ENCODE measurements around the gene SEC31B.

Gene SEC31B

GRCh38 chr10:100519311-100520051, at the start of gene SEC31B:
Gene SEC31B, minus strand, starts transcription at chr10:100519861. Its CDS starts 2,909 bp downstream, at chr10:100516952.
- no peak for DNase-seq (ENCODE audit: low read depth)

- no peak for DNase-seq (ENCODE audit: low read depth)
These were observed 49.3 kb upstream of the SEC31B start for GRCh38 chr10:100568912-100569311.

GRCh38 chr10:100567826-100568225, 48.2 kb upstream of the SEC31B start:
- DNase-seq (ENCODE audit: low read depth), result no peak

- no peak for DNase-seq (ENCODE audit: low read depth)
These were observed 47.6 kb upstream of the SEC31B start for GRCh38 chr10:100567249-100567648.

- no peak for DNase-seq (ENCODE audit: low read depth)
These were observed 46.9 kb upstream of the SEC31B start for GRCh38 chr10:100566561-100566960.

- DNase-seq (ENCODE audit: low read depth), result no peak
These were observed 45.7 kb upstream of the SEC31B start for GRCh38 chr10:100565206-100565985.

- peak; percentile 39 for DNase-seq (ENCODE audit: low read depth)
These were observed 42.5 kb upstream of the SEC31B start for GRCh38 chr10:100562008-100562672.

GRCh38 chr10:100561005-100561404, 41.3 kb upstream of the SEC31B start:
- DNase-seq (ENCODE audit: low read depth), result no peak

GRCh38 chr10:100560248-100560647, 40.6 kb upstream of the SEC31B start:
- no peak for DNase-seq (ENCODE audit: low read depth)

GRCh38 chr10:100554902-100555301, 35.2 kb upstream of the SEC31B start:
- no peak for DNase-seq (ENCODE audit: low read depth)

- DNase-seq (ENCODE audit: low read depth), result no peak
These were observed 34.3 kb upstream of the SEC31B start for GRCh38 chr10:100553929-100554328.

GRCh38 chr10:100551738-100552137, 32.1 kb upstream of the SEC31B start:
- DNase-seq (ENCODE audit: low read depth), result no peak

GRCh38 chr10:100551196-100551595, 31.5 kb upstream of the SEC31B start:
- no peak for DNase-seq (ENCODE audit: low read depth)

- no peak for DNase-seq (ENCODE audit: low read depth)
These were observed 25.3 kb upstream of the SEC31B start for GRCh38 chr10:100544950-100545349.

GRCh38 chr10:100537475-100537874, 17.8 kb upstream of the SEC31B start:
- no peak for DNase-seq (ENCODE audit: low read depth)

GRCh38 chr10:100535715-100536353, 16.2 kb upstream of the SEC31B start, which contains the start of gene HIF1AN:
Gene HIF1AN, plus strand, starts transcription at chr10:100535943. Its CDS starts 16 bp downstream, at chr10:100535959.
- peak; percentile 92 for DNase-seq (ENCODE audit: low read depth)

GRCh38 chr10:100535338-100535714, 15.7 kb upstream of the SEC31B start:
- no peak for DNase-seq (ENCODE audit: low read depth)

- DNase-seq (ENCODE audit: low read depth), result no peak
These were observed 15.1 kb upstream of the SEC31B start for GRCh38 chr10:100534726-100535125.

- DNase-seq (ENCODE audit: low read depth), result no peak
These were observed 12.1 kb upstream of the SEC31B start for GRCh38 chr10:100531761-100532160.

GRCh38 chr10:100529475-100530298, 10.0 kb upstream of the SEC31B start, which contains the start of gene NDUFB8:
Gene NDUFB8, minus strand, starts transcription at chr10:100529871. Its CDS starts 20 bp downstream, at chr10:100529851.
- DNase-seq (ENCODE audit: low read depth), result peak; percentile 71

- no peak for DNase-seq (ENCODE audit: low read depth)
These were observed 9.3 kb upstream of the SEC31B start for GRCh38 chr10:100528921-100529474.

Data from fibroblast of the conjunctiva (primary cell).